Liver (tissue), 9 donors: ENCODE measurements around the gene IL2RA. TPM values are rescaled to one million over a fixed set of nuclear protein-coding genes. Genes with fewer than 3 reads are reported as not detected.

Experiments used
- DNase-seq: peaks from one replicate; pipeline ENCODE4 v3.0.0-alpha.2; 2017; ENCODE audit warnings: low spot score
- H3K27ac ChIP-seq, 2 donors: one replicate each; pipeline ENCODE4 v1.7.0; 2013; ENCODE audit warnings: inconsistent platforms in 2 of 2, low read length in 2 of 2, control low read depth in 1 of 2, low read depth in 1 of 2, mild to moderate bottlenecking in 1 of 2
- H3K27me3 ChIP-seq, 4 donors: one replicate each; pipeline versions ENCODE4 v1.6.1 to v1.7.0; 2013; ENCODE audit warnings: low read length in 3 of 4, inconsistent platforms in 1 of 4, mild to moderate bottlenecking in 1 of 4, moderate library complexity in 1 of 4; ENCODE audit not compliant: control insufficient read depth in 4 of 4, insufficient read depth in 4 of 4
- H3K36me3 ChIP-seq, 4 donors: one replicate each; pipeline versions ENCODE4 v1.6.1 to v1.7.0; 2013; ENCODE audit warnings: low read length in 3 of 4, mild to moderate bottlenecking in 3 of 4, low read depth in 1 of 4, moderate library complexity in 1 of 4; ENCODE audit not compliant: control insufficient read depth in 4 of 4, insufficient read depth in 3 of 4
- H3K4me1 ChIP-seq, 4 donors: one replicate each; pipeline versions ENCODE4 v1.6.1 to v1.7.0; 2013; ENCODE audit warnings: low read length in 3 of 4, mild to moderate bottlenecking in 3 of 4, moderate library complexity in 1 of 4; ENCODE audit not compliant: control insufficient read depth in 4 of 4, insufficient read depth in 4 of 4
- H3K4me3 ChIP-seq, 3 donors: one replicate each; pipeline versions ENCODE4 v1.6.1 to v1.7.0; 2013; ENCODE audit warnings: low read length in 3 of 3, control low read depth in 1 of 3, low read depth in 1 of 3, mild to moderate bottlenecking in 1 of 3
- H3K9ac ChIP-seq, 2 donors: one replicate each; pipeline ENCODE4 v1.7.0; 2013; ENCODE audit warnings: low read length in 2 of 2, mild to moderate bottlenecking in 2 of 2, moderate library complexity in 2 of 2, control low read depth in 1 of 2, low read depth in 1 of 2
- H3K9me3 ChIP-seq, 4 donors: one replicate each; pipeline versions ENCODE4 v1.6.1 to v1.7.0; 2013; ENCODE audit warnings: low read length in 3 of 4; ENCODE audit not compliant: control insufficient read depth in 4 of 4
- ATF3 ChIP-seq: IDR thresholded peaks from 2 replicates; pipeline ENCODE4 v1.6.1; 2016; ENCODE audit warnings: antibody characterized with exemption
- CTCF ChIP-seq: fragments of 150-350 bp; IDR thresholded peaks from 2 replicates; pipeline ENCODE4 v1.5.1; 2017; ENCODE audit warnings: improper control_type of control experiment, low read depth, low read length; ENCODE audit not compliant: missing input control
- EGR1 ChIP-seq, 2 donors: IDR thresholded peaks; 2 replicates each; pipeline ENCODE4 v1.6.1; 2016 to 2018; ENCODE audit warnings: antibody characterized with exemption in 2 of 2, low read depth in 2 of 2
- FOXA1 ChIP-seq: IDR thresholded peaks from 2 replicates; pipeline ENCODE4 v1.6.1; 2016; ENCODE audit warnings: antibody characterized with exemption
- FOXA2 ChIP-seq: IDR thresholded peaks from 2 replicates; pipeline ENCODE4 v1.6.1; 2016; ENCODE audit warnings: antibody characterized with exemption
- GABPA ChIP-seq, 2 donors: IDR thresholded peaks in 1 of 2; conservative IDR thresholded peaks in 1 of 2; 2 replicates each; pipeline ENCODE4 v1.6.1; 2016; ENCODE audit warnings: antibody characterized with exemption in 2 of 2, mild to moderate bottlenecking in 1 of 2, moderate library complexity in 1 of 2
- HNF4A ChIP-seq, 2 donors: conservative IDR thresholded peaks; 2 replicates each; pipeline ENCODE4 v1.6.1; 2016; ENCODE audit warnings: antibody characterized with exemption in 2 of 2, mild to moderate bottlenecking in 2 of 2
- HNF4G ChIP-seq: IDR thresholded peaks from 2 replicates; pipeline ENCODE4 v1.6.1; 2016; ENCODE audit warnings: antibody characterized with exemption
- JUND ChIP-seq, 2 donors: IDR thresholded peaks; 2 replicates each; pipeline ENCODE4 v1.6.1; 2016; ENCODE audit warnings: antibody characterized with exemption in 2 of 2
- MAX ChIP-seq: IDR thresholded peaks from 2 replicates; pipeline ENCODE4 v1.6.1; 2016; ENCODE audit warnings: antibody characterized with exemption
- NR2F2 ChIP-seq: IDR thresholded peaks from 2 replicates; pipeline ENCODE4 v1.6.1; 2016; ENCODE audit warnings: antibody characterized with exemption
- RAD21 ChIP-seq, 2 donors: IDR thresholded peaks; 2 replicates each; pipeline ENCODE4 v1.6.1; 2016; ENCODE audit warnings: antibody characterized with exemption in 2 of 2, mild to moderate bottlenecking in 2 of 2
- REST ChIP-seq: IDR thresholded peaks from 2 replicates; pipeline ENCODE4 v1.6.1; 2016; ENCODE audit warnings: antibody characterized with exemption, mild to moderate bottlenecking
- RXRA ChIP-seq, 2 donors: IDR thresholded peaks; 2 replicates each; pipeline ENCODE4 v1.6.1; 2017 to 2018; ENCODE audit warnings: antibody characterized with exemption in 2 of 2, mild to moderate bottlenecking in 1 of 2
- SP1 ChIP-seq: IDR thresholded peaks from 2 replicates; pipeline ENCODE4 v1.6.1; 2018; ENCODE audit warnings: antibody characterized with exemption, mild to moderate bottlenecking
- TAF1 ChIP-seq: conservative IDR thresholded peaks from 2 replicates; pipeline ENCODE4 v1.6.1; 2016; ENCODE audit warnings: antibody characterized with exemption, mild to moderate bottlenecking
- YY1 ChIP-seq: IDR thresholded peaks from 2 replicates; pipeline ENCODE4 v1.6.1; 2016; ENCODE audit warnings: antibody characterized with exemption, mild to moderate bottlenecking
- ZBTB33 ChIP-seq: IDR thresholded peaks from 2 replicates; pipeline ENCODE4 v1.6.1; 2016; ENCODE audit warnings: antibody characterized with exemption
- WGBS: extraction: QIAGEN DNeasy Blood & Tissue Kit; methylation state at CpG from one replicate; pipeline ENCODE4 v1.1.7; 2013; 5-methylcytosine and 5-hydroxymethylcytosine counted together
- polyA plus RNA-seq, 2 donors: library from polyadenylated mRNA; stranded (reverse) in 1 of 2; unstranded in 1 of 2; fragments of 200-250 nt in 1 of 2; fragments of >200 nt in 1 of 2; fragmentation: Nextera tagmentation in 1 of 2; extraction: Ambion mirVana in 1 of 2; gene quantifications; one replicate each; pipeline versions ENCODE4 v1.2.1 to v1.2.3, GENCODE V29; 2013 to 2015
- total RNA-seq, 2 donors: library from RNA; depleted of rRNA; stranded (reverse); fragments of >200 nt; gene quantifications; one replicate each; pipeline ENCODE4 v1.2.3, GENCODE V29; 2014
- donor health status: healthy.
- donor health status: healthy.
- donor health status: healthy.
- donor health status: healthy.
- donor health status: healthy.

Gene IL2RA
- total and polyA plus RNA-seq, 4 donors = 0.46 to 1.6 TPM; not detected in 2

GRCh38 chr10:6088721-6089333 lies 26.7 kb upstream of the IL2RA start, which contains the start of gene RBM17:
RBM17 (plus strand) TSS chr10:6089034; CDS start chr10:6097066, 8,032 bp downstream.
- peak within 1 kb of the TSS; percentile 67 to 79 for H3K27ac ChIP-seq
- no peaks in the 10 kb centered on the region for H3K9me3 ChIP-seq
- H3K27me3 ChIP-seq = no peaks in the 10 kb centered on the region
- DNase-seq = peak; percentile 99
- under 1% methylated on average over 77 of the region's 77 CpGs for WGBS
- peak within 1 kb of the TSS; percentile 86 to 99 for H3K9ac ChIP-seq
- H3K4me1 ChIP-seq = peaks cover 1 to 32% (median 24%) of the 10 kb centered on the region in 4 donors
- peak within 1 kb of the TSS; percentile 89 to 96 (median 96) for H3K4me3 ChIP-seq
- H3K36me3 ChIP-seq = no peaks in the 10 kb centered on the region
- TF ChIP-seq FOXA1 (peak; percentile 74), RXRA (IDR thresholded peaks at IDR 0.05) (peak; percentile 38 to 44), REST (peak; percentile 59), NR2F2 (peak; percentile 47), TAF1 (no peak), SP1 (peak; percentile 41), FOXA2 (no peak), HNF4A (conservative IDR thresholded peaks at IDR 0.05) (peak; percentile 30 to 35), JUND (IDR thresholded peaks at IDR 0.05) (peak in 1 of 2 donors; percentile 19), EGR1 (IDR thresholded peaks at IDR 0.05; ENCODE audit: low read depth in 2 of 2) (peak in 1 of 2 donors; percentile 46), ATF3 (no peak), MAX (no peak), ZBTB33 (no peak), YY1 (peak; percentile 57), CTCF (peak; percentile 100), HNF4G (no peak), GABPA (IDR thresholded peaks at IDR 0.05 in 1 of 2, conservative IDR thresholded peaks at IDR 0.05 in 1 of 2) (no peak), RAD21 (IDR thresholded peaks at IDR 0.05) (peak; percentile 87 to 88)
